ENCODE results near the gene C3. TPM values are rescaled to one million over a fixed set of nuclear protein-coding genes. Genes with fewer than 3 reads are reported as not detected.
"Not testable (repeated sequence)": the region's sequence is repeated elsewhere in the genome, so short reads cannot be mapped to it uniquely, and the experiment has no call there.

Gene C3
- total RNA-seq, 4 donors from 2014 or later: 126 to 631 (median 350) TPM

- peak overlapping the region; percentile 21 to 88 (median 81) for H3K27ac ChIP-seq
Observed at GRCh38 chr19:6767081-6767356, 46.6 kb upstream of the C3 start.

GRCh38 chr19:6766357-6767080, 46.1 kb upstream of the C3 start:
- TF ChIP-seq POLR2A (IDR thresholded peaks at IDR 0.05): no peak
- peak in 1 of 6 experiments; percentile 13 for TF ChIP-seq CTCF (IDR thresholded peaks at IDR 0.05)
- WGBS, 2 donors: 17 to 20% methylated on average over 16 of the region's 16 CpGs
- Histone ChIP-seq H3K27me3 (no peaks in the 10 kb centered on the region), H3K27ac (peak overlapping the region; percentile 21 to 88 (median 81)), H3K36me3 (no peaks in the 10 kb centered on the region), H3K4me1 (peaks cover 16 to 21% of the 10 kb centered on the region in 2 donors), H3K4me3 (replicated peaks in 1 of 3) (peak overlapping the region in 2 of 3 donors; percentile 32 to 39), H3K9me3 (no peaks in the 10 kb centered on the region)
- intact Hi-C loops (cut with DNase I): no loop called here
- DNase-seq: no peak

More at GRCh38 chr19:6767081-6767356, 46.6 kb upstream of the C3 start:
- Histone ChIP-seq H3K9me3 (no peaks in the 10 kb centered on the region), H3K36me3 (no peaks in the 10 kb centered on the region), H3K27me3 (no peaks in the 10 kb centered on the region), H3K4me1 (peaks cover 16 to 21% of the 10 kb centered on the region in 2 donors), H3K4me3 (replicated peaks in 1 of 3) (peak overlapping the region in 2 of 3 donors; percentile 32 to 39)
- intact Hi-C loops (cut with DNase I): no loop called here
- no peak for DNase-seq
- 2% methylated on average over 3 to 15 of the region's 15 CpGs for WGBS, 2 donors
- TF ChIP-seq POLR2A (IDR thresholded peaks at IDR 0.05) (no peak), CTCF (IDR thresholded peaks at IDR 0.05) (no peak)

- Histone ChIP-seq H3K27ac (peak overlapping the region; percentile 49 to 88 (median 81)), H3K4me3 (replicated peaks in 1 of 3) (peak overlapping the region in 1 of 3 donors; percentile 39), H3K27me3 (no peaks in the 10 kb centered on the region), H3K36me3 (no peaks in the 10 kb centered on the region), H3K4me1 (peaks cover 16 to 21% of the 10 kb centered on the region in 2 donors), H3K9me3 (no peaks in the 10 kb centered on the region)
- DNase-seq: peak; percentile 98
- WGBS, 2 donors: 20 to 36% methylated on average over 8 of the region's 8 CpGs
- intact Hi-C loops (cut with DNase I): no loop called here
- TF ChIP-seq CTCF (IDR thresholded peaks at IDR 0.05): no peak
- peak; percentile 8 to 87 for TF ChIP-seq POLR2A (IDR thresholded peaks at IDR 0.05)
Observed at GRCh38 chr19:6765738-6766356, 45.4 kb upstream of the C3 start.

- H3K27me3 ChIP-seq; H3K9me3 ChIP-seq; intact Hi-C loops (cut with DNase I); DNase-seq; H3K27ac ChIP-seq; H3K36me3 ChIP-seq; H3K4me3 ChIP-seq (replicated peaks in 1 of 3): not testable (repeated sequence)
- WGBS, 2 donors: 90 to 94% methylated on average over 8 of the region's 8 CpGs
- peaks cover 10 to 15% of the 10 kb centered on the region in 2 donors for H3K4me1 ChIP-seq
Observed at GRCh38 chr19:6762253-6762797, 41.9 kb upstream of the C3 start.

GRCh38 chr19:6761053-6761676, 40.7 kb upstream of the C3 start:
- Histone ChIP-seq H3K27ac (no peak overlapping the region), H3K9me3 (no peaks in the 10 kb centered on the region), H3K27me3 (no peaks in the 10 kb centered on the region), H3K4me3 (replicated peaks in 1 of 3) (no peak overlapping the region), H3K4me1 (peaks cover 5 to 8% of the 10 kb centered on the region in 2 donors), H3K36me3 (peaks cover 0 to 2% of the 10 kb centered on the region in 2 donors)
- DNase-seq: no peak
- no peak for TF ChIP-seq CTCF (IDR thresholded peaks at IDR 0.05)
- TF ChIP-seq POLR2A (IDR thresholded peaks at IDR 0.05): no peak
- intact Hi-C loops (cut with DNase I): no loop called here
- 93 to 94% methylated on average over 4 of the region's 4 CpGs for WGBS, 2 donors

Measured in thyroid gland (tissue), 4 donors.